ENCODE results near the gene AGRP. TPM values are rescaled to one million over a fixed set of nuclear protein-coding genes. Genes with fewer than 3 reads are reported as not detected.

The AGRP gene
- total RNA-seq, 1 donor from 2014 or later: not detected

GRCh38 chr16:67466581-67466980 is 16.8 kb downstream of the AGRP start:
- FAIRE-seq (no peak), DNase-seq (ENCODE audit: low spot score in 2 of 2) (no peak)

GRCh38 chr16:67464565-67464964 is 18.8 kb downstream of the AGRP start:
- no peak for FAIRE-seq
- DNase-seq (ENCODE audit: low spot score in 2 of 2): no peak

- DNase-seq (ENCODE audit: low spot score in 2 of 2) (no peak), FAIRE-seq (no peak)
Observed at GRCh38 chr16:67463691-67464090, 19.7 kb downstream of the AGRP start.

GRCh38 chr16:67463059-67463458 is 20.3 kb downstream of the AGRP start:
- DNase-seq (ENCODE audit: low spot score in 2 of 2): no peak
- FAIRE-seq: no peak

- no peak for DNase-seq (ENCODE audit: low spot score in 2 of 2)
- FAIRE-seq: no peak
Observed at GRCh38 chr16:67462279-67462655, 21.1 kb downstream of the AGRP start.

GRCh38 chr16:67461600-67462278 is 21.6 kb downstream of the AGRP start:
- DNase-seq (ENCODE audit: low spot score in 2 of 2) (no peak), FAIRE-seq (no peak)

GRCh38 chr16:67460961-67461360 is 22.4 kb downstream of the AGRP start:
- FAIRE-seq (no peak), DNase-seq (ENCODE audit: low spot score in 2 of 2) (no peak)

- no peak for DNase-seq (ENCODE audit: low spot score in 2 of 2)
- no peak for FAIRE-seq
Observed at GRCh38 chr16:67460168-67460567, 23.2 kb downstream of the AGRP start.

GRCh38 chr16:67459861-67460150 is 23.5 kb downstream of the AGRP start:
- DNase-seq (ENCODE audit: low spot score in 2 of 2): no peak
- FAIRE-seq: no peak

- FAIRE-seq: no peak
Observed at GRCh38 chr16:67459066-67459860, 24.1 kb downstream of the AGRP start.

GRCh38 chr16:67458121-67458641 is 25.2 kb downstream of the AGRP start:
- FAIRE-seq (no peak), DNase-seq (ENCODE audit: low spot score in 2 of 2) (no peak)

More at GRCh38 chr16:67459066-67459860, 24.1 kb downstream of the AGRP start:
- no peak for DNase-seq (ENCODE audit: low spot score in 2 of 2)

- DNase-seq (ENCODE audit: low spot score in 2 of 2): no peak
- FAIRE-seq: no peak
Observed at GRCh38 chr16:67457611-67458010, 25.7 kb downstream of the AGRP start.

GRCh38 chr16:67456391-67457081 is 26.8 kb downstream of the AGRP start:
- FAIRE-seq (no peak), DNase-seq (ENCODE audit: low spot score in 2 of 2) (peak in 1 of 2 donors; percentile 66)

GRCh38 chr16:67454852-67455251 is 28.5 kb downstream of the AGRP start:
- no peak for DNase-seq (ENCODE audit: low spot score in 2 of 2)
- FAIRE-seq: no peak

GRCh38 chr16:67454104-67454503 is 29.2 kb downstream of the AGRP start:
- FAIRE-seq (no peak), DNase-seq (ENCODE audit: low spot score in 2 of 2) (no peak)

- FAIRE-seq: no peak
- DNase-seq (ENCODE audit: low spot score in 2 of 2): no peak
Observed at GRCh38 chr16:67451704-67452435, 31.5 kb downstream of the AGRP start.

- DNase-seq (ENCODE audit: low spot score in 2 of 2) (no peak), FAIRE-seq (no peak)
Observed at GRCh38 chr16:67451061-67451703, 32.2 kb downstream of the AGRP start.

GRCh38 chr16:67449739-67450138 is 33.6 kb downstream of the AGRP start:
- DNase-seq (ENCODE audit: low spot score in 2 of 2) (no peak), FAIRE-seq (no peak)

- DNase-seq (ENCODE audit: low spot score in 2 of 2): no peak
- no peak for FAIRE-seq
Observed at GRCh38 chr16:67449336-67449735, 34.0 kb downstream of the AGRP start.

- FAIRE-seq: no peak
Observed at GRCh38 chr16:67448580-67448979, 34.8 kb downstream of the AGRP start.

More at GRCh38 chr16:67448580-67448979, 34.8 kb downstream of the AGRP start:
- DNase-seq (ENCODE audit: low spot score in 2 of 2): no peak

Data from frontal cortex (tissue), 4 donors.